GM12873 (cell line): ENCODE results near the gene EI24.

Experiments
- CTCF ChIP-seq: IDR thresholded peaks from 2 replicates; pipeline ENCODE4 v1.5.1; 2012; ENCODE audit warnings: low read depth, mild to moderate bottlenecking, moderate library complexity, low read length, control low read depth; ENCODE audit not compliant: insufficient read depth; ENCODE audit errors: missing control alignments

Gene EI24

GRCh38 chr11:125564357-125564756 lies 4.9 kb upstream of the EI24 start:
- no peak for TF ChIP-seq CTCF

DNA sequence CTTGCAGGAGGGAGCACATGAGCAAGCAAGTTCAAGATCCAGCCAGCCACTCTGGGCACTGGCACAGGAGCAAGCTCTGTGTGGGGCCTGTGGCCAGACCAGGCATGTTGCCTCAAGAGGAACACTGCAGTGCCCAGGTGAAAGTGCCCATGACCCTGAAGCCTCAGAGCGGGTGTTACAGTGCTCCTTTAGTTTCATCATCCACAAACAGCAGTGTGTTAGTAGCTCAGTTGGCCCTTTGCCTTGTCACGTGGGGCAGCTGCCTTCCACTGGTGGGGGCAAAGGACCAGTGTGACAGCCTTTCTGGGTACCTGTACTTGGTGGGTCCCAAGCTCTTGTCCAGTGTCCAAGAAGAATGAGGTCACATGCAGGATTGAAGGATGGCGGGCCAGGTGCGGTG lies 3.0 kb upstream of the EI24 start:
- TF ChIP-seq CTCF: no peak

GRCh38 chr11:125569915-125570621 lies 791 bp downstream of the EI24 start:
- no peak for TF ChIP-seq CTCF

GRCh38 chr11:125570952-125571351 lies 1.7 kb downstream of the EI24 start:
- TF ChIP-seq CTCF: no peak

DNA sequence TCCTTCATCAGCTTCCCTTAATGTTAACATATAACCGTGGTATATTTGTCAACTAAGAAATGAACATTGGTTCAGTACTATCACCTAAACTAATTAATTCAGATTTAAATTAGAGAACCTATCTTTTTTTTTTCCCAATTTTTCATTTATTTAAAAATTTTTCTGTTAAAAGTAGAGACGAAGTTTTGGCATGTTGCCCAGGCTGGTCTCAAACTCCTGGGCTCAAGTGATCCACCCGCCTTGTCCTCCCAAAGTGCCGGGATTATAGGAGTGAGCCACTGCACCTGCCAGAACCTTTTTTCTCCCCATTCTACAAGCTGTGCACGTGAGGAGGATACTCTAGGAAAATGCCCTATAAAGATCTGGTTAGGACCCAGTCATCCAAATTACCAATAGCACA lies 3.6 kb downstream of the EI24 start:
- TF ChIP-seq CTCF: no peak

DNA sequence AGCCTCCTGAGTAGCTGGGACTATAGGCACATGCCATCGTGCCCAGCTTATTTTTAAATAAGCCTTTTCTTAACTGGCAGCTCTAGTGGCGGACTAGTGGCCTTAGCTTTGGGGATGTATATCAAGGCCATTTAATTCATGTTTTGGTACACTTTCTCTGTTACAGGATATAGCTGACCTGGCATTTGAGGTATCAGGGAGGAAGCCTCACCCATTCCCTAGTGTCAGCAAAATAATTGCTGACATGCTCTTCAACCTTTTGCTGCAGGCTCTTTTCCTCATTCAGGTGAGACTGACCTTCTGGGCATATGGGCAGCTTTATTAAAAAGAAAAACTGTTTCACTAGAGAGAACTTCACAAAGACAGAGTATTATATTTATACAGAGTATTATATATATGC lies 9.5 kb downstream of the EI24 start:
- TF ChIP-seq CTCF: no peak

DNA sequence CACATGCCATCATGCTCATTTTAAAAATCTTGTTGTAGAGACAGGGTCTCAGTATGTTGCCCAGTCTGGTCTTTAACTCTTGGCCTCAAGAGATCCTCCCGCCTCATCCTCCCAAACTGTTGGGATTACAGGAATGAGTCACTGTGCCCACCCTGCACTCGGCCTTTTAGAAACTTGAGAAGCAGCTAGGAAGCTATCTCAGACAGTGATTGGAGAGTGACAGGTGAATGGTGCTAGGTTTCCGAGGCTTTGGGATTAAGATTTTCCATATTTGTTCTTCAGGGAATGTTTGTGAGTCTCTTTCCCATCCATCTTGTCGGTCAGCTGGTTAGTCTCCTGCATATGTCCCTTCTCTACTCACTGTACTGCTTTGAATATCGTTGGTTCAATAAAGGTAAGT lies 10.5 kb downstream of the EI24 start:
- TF ChIP-seq CTCF: no peak
